ENCODE data around the gene USP17L24.
"Not testable (repeated sequence)": the region's sequence is repeated elsewhere in the genome, so short reads cannot be mapped to it uniquely, and the experiment has no call there.

DNA sequence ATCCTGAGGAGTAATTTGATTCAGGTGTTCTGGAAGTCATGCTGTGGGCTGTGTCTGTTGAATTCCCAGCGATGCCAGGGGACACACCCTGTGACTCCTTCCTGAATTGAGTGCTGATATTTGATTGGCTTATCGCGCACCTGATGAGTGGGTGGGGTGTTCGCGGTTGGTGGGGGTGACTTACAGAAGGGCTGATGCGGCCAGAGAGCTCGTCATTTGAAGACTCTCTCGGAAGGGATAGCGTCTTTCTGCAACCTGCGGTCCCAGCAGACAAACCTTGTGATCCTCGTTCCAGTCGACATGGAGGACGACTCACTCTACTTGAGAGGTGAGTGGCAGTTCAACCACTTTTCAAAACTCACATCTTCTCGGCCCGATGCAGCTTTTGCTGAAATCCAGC is 37.9 kb downstream of the USP17L24 start, which contains the start of gene USP17L30:
- TF ChIP-seq, protein P1, sequence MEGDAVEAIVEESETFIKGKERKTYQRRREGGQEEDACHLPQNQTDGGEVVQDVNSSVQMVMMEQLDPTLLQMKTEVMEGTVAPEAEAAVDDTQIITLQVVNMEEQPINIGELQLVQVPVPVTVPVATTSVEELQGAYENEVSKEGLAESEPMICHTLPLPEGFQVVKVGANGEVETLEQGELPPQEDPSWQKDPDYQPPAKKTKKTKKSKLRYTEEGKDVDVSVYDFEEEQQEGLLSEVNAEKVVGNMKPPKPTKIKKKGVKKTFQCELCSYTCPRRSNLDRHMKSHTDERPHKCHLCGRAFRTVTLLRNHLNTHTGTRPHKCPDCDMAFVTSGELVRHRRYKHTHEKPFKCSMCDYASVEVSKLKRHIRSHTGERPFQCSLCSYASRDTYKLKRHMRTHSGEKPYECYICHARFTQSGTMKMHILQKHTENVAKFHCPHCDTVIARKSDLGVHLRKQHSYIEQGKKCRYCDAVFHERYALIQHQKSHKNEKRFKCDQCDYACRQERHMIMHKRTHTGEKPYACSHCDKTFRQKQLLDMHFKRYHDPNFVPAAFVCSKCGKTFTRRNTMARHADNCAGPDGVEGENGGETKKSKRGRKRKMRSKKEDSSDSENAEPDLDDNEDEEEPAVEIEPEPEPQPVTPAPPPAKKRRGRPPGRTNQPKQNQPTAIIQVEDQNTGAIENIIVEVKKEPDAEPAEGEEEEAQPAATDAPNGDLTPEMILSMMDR (IDR thresholded peaks at IDR 0.05; ENCODE audit: poor library complexity): not testable (repeated sequence)
- not testable (repeated sequence) for TF ChIP-seq EZH2phosphoT487 (IDR thresholded peaks at IDR 0.05; ENCODE audit: low read depth, severe bottlenecking, unreplicated experiment)
